Liver (tissue), 3 donors: ENCODE data around the gene LHFPL2.

Experiments used
- ATF3 ChIP-seq: IDR thresholded peaks from 2 replicates; pipeline ENCODE4 v1.6.1; 2016; ENCODE audit warnings: antibody characterized with exemption
- CTCF ChIP-seq: fragments of 150-350 bp; IDR thresholded peaks from 2 replicates; pipeline ENCODE4 v1.5.1; 2017; ENCODE audit warnings: improper control_type of control experiment, low read depth, low read length; ENCODE audit not compliant: missing input control
- TAF1 ChIP-seq: conservative IDR thresholded peaks from 2 replicates; pipeline ENCODE4 v1.6.1; 2016; ENCODE audit warnings: antibody characterized with exemption, mild to moderate bottlenecking
- YY1 ChIP-seq: IDR thresholded peaks from 2 replicates; pipeline ENCODE4 v1.6.1; 2016; ENCODE audit warnings: antibody characterized with exemption, mild to moderate bottlenecking
- donor health status: healthy.
- donor health status: healthy.

GRCh38 chr5:78542321-78542840, 106.2 kb downstream of the LHFPL2 start:
- TF ChIP-seq ATF3 (no peak), CTCF (no peak), YY1 (no peak), TAF1 (no peak)
